ENCODE measurements around the gene ANKHD1.

The ANKHD1 gene

GRCh38 chr5:140362875-140363630 is 38.6 kb upstream of the ANKHD1 start:
- Histone ChIP-seq H3K9me3 (ENCODE audit: severe bottlenecking) (no peaks in the 10 kb centered on the region), H3K36me3 (ENCODE audit: low read depth) (no peaks in the 10 kb centered on the region), H3K4me3 (ENCODE audit: severe bottlenecking) (peak overlapping the region; percentile 19), H3K27me3 (ENCODE audit: insufficient read depth, poor library complexity, severe bottlenecking) (no peaks in the 10 kb centered on the region), H3K4me1 (ENCODE audit: insufficient read depth, poor library complexity, severe bottlenecking) (no peaks in the 10 kb centered on the region), H3K27ac (ENCODE audit: poor library complexity, severe bottlenecking) (no peak overlapping the region)
- TF ChIP-seq CTCF (IDR thresholded peaks at IDR 0.05; ENCODE audit: poor library complexity, severe bottlenecking): peak; percentile 98
- DNase-seq (ENCODE audit: low spot score) (no peak), ATAC-seq (ENCODE audit: low read depth) (peak; percentile 66)

- no peaks in the 10 kb centered on the region for H3K4me1 ChIP-seq (ENCODE audit: insufficient read depth, poor library complexity, severe bottlenecking)
- ATAC-seq (ENCODE audit: low read depth) (no peak), DNase-seq (ENCODE audit: low spot score) (no peak)
- peak overlapping the region; percentile 19 for H3K4me3 ChIP-seq (ENCODE audit: severe bottlenecking)
- no peaks in the 10 kb centered on the region for H3K27me3 ChIP-seq (ENCODE audit: insufficient read depth, poor library complexity, severe bottlenecking)
- TF ChIP-seq CTCF (IDR thresholded peaks at IDR 0.05; ENCODE audit: poor library complexity, severe bottlenecking): no peak
- no peaks in the 10 kb centered on the region for H3K9me3 ChIP-seq (ENCODE audit: severe bottlenecking)
- no peaks in the 10 kb centered on the region for H3K36me3 ChIP-seq (ENCODE audit: low read depth)
- H3K27ac ChIP-seq (ENCODE audit: poor library complexity, severe bottlenecking): no peak overlapping the region
These were observed 37.8 kb upstream of the ANKHD1 start for GRCh38 chr5:140363631-140364471.

GRCh38 chr5:140364472-140364765 is 37.2 kb upstream of the ANKHD1 start:
- Histone ChIP-seq H3K36me3 (ENCODE audit: low read depth) (no peaks in the 10 kb centered on the region), H3K9me3 (ENCODE audit: severe bottlenecking) (no peaks in the 10 kb centered on the region), H3K4me3 (ENCODE audit: severe bottlenecking) (no peak overlapping the region), H3K27me3 (ENCODE audit: insufficient read depth, poor library complexity, severe bottlenecking) (no peaks in the 10 kb centered on the region), H3K4me1 (ENCODE audit: insufficient read depth, poor library complexity, severe bottlenecking) (no peaks in the 10 kb centered on the region), H3K27ac (ENCODE audit: poor library complexity, severe bottlenecking) (no peak overlapping the region)
- ATAC-seq (ENCODE audit: low read depth) (no peak), DNase-seq (ENCODE audit: low spot score) (no peak)
- no peak for TF ChIP-seq CTCF (IDR thresholded peaks at IDR 0.05; ENCODE audit: poor library complexity, severe bottlenecking)

- Histone ChIP-seq H3K27ac (ENCODE audit: poor library complexity, severe bottlenecking) (no peak overlapping the region), H3K9me3 (ENCODE audit: severe bottlenecking) (no peaks in the 10 kb centered on the region), H3K27me3 (ENCODE audit: insufficient read depth, poor library complexity, severe bottlenecking) (no peaks in the 10 kb centered on the region), H3K4me1 (ENCODE audit: insufficient read depth, poor library complexity, severe bottlenecking) (no peaks in the 10 kb centered on the region), H3K4me3 (ENCODE audit: severe bottlenecking) (no peak overlapping the region), H3K36me3 (ENCODE audit: low read depth) (no peaks in the 10 kb centered on the region)
- ATAC-seq (ENCODE audit: low read depth): peak; percentile 38
- no peak for TF ChIP-seq CTCF (IDR thresholded peaks at IDR 0.05; ENCODE audit: poor library complexity, severe bottlenecking)
- no peak for DNase-seq (ENCODE audit: low spot score)
These were observed 36.4 kb upstream of the ANKHD1 start for GRCh38 chr5:140365282-140365681.

GRCh38 chr5:140365941-140366340 is 35.7 kb upstream of the ANKHD1 start:
- ATAC-seq (ENCODE audit: low read depth) (no peak), DNase-seq (ENCODE audit: low spot score) (no peak)
- H3K27ac ChIP-seq (ENCODE audit: poor library complexity, severe bottlenecking): no peak overlapping the region
- H3K27me3 ChIP-seq (ENCODE audit: insufficient read depth, poor library complexity, severe bottlenecking): no peaks in the 10 kb centered on the region
- no peaks in the 10 kb centered on the region for H3K9me3 ChIP-seq (ENCODE audit: severe bottlenecking)
- no peak for TF ChIP-seq CTCF (IDR thresholded peaks at IDR 0.05; ENCODE audit: poor library complexity, severe bottlenecking)
- no peaks in the 10 kb centered on the region for H3K4me1 ChIP-seq (ENCODE audit: insufficient read depth, poor library complexity, severe bottlenecking)
- H3K36me3 ChIP-seq (ENCODE audit: low read depth): no peaks in the 10 kb centered on the region
- no peak overlapping the region for H3K4me3 ChIP-seq (ENCODE audit: severe bottlenecking)
